GM21381 (cell line): ENCODE data around the gene PSMD8.
"Not testable (repeated sequence)": the region's sequence is repeated elsewhere in the genome, so short reads cannot be mapped to it uniquely, and the experiment has no call there.

Experiments
- ATAC-seq: cut with Tn5 transposase; IDR thresholded peaks from one replicate; pipeline ENCODE4 v1.9.1; 2021; ENCODE audit warnings: mild to moderate bottlenecking, moderate library complexity; ENCODE audit not compliant: unreplicated experiment

PSMD8 gene

GRCh38 chr19:38361633-38362075 is 12.7 kb upstream of the PSMD8 start:
- ATAC-seq: peak; percentile 60

GRCh38 chr19:38362076-38362945 is 12.1 kb upstream of the PSMD8 start:
- peak; percentile 37 for ATAC-seq

- ATAC-seq: not testable (repeated sequence)
Observed at GRCh38 chr19:38362946-38363688, 11.3 kb upstream of the PSMD8 start.

GRCh38 chr19:38367041-38367440 is 7.3 kb upstream of the PSMD8 start:
- no peak for ATAC-seq

GRCh38 chr19:38369584-38369983 is 4.8 kb upstream of the PSMD8 start:
- no peak for ATAC-seq

GRCh38 chr19:38370299-38370698 is 4.1 kb upstream of the PSMD8 start:
- no peak for ATAC-seq

- no peak for ATAC-seq
Observed at GRCh38 chr19:38371081-38371480, 3.3 kb upstream of the PSMD8 start.

- ATAC-seq: no peak
Observed at GRCh38 chr19:38373907-38374331, 452 bp upstream of the PSMD8 start.

- no peak for ATAC-seq
Observed at GRCh38 chr19:38375098-38375493, 725 bp downstream of the PSMD8 start.

- no peak for ATAC-seq
Observed at GRCh38 chr19:38375748-38376147, 1.4 kb downstream of the PSMD8 start.

GRCh38 chr19:38376576-38376975 is 2.2 kb downstream of the PSMD8 start:
- no peak for ATAC-seq

- ATAC-seq: no peak
Observed at GRCh38 chr19:38377052-38377451, 2.7 kb downstream of the PSMD8 start.

GRCh38 chr19:38378866-38379265 is 4.5 kb downstream of the PSMD8 start:
- no peak for ATAC-seq

GRCh38 chr19:38381138-38381537 is 6.8 kb downstream of the PSMD8 start:
- no peak for ATAC-seq

GRCh38 chr19:38383184-38383583 is 8.8 kb downstream of the PSMD8 start:
- ATAC-seq: no peak

GRCh38 chr19:38383743-38384142 is 9.4 kb downstream of the PSMD8 start:
- ATAC-seq: no peak

GRCh38 chr19:38384209-38385027 is 10.0 kb downstream of the PSMD8 start:
- no peak for ATAC-seq

GRCh38 chr19:38385057-38385803 is 10.9 kb downstream of the PSMD8 start:
- no peak for ATAC-seq

- no peak for ATAC-seq
Observed at GRCh38 chr19:38385804-38386257, 11.5 kb downstream of the PSMD8 start.

GRCh38 chr19:38386300-38386970 is 12.1 kb downstream of the PSMD8 start:
- ATAC-seq: no peak
